GM10248 (cell line): Measurements from ENCODE around the gene BRSK2.

Experiments used
- CTCF ChIA-PET: fragments of 300-600 bp; sonication (Branson Sonifier 250); formaldehyde crosslinking; extraction: SDS; loops from one replicate; lab custom pipeline; 2021; ENCODE audit warnings: antibody characterized with exemption; lab: Yijun Ruan, JAX
- POLR2A ChIA-PET: fragments of 350-650 bp; sonication (Branson Sonifier 250); formaldehyde crosslinking; extraction: SDS; loops from one replicate; lab custom pipeline; 2020; ENCODE audit warnings: antibody characterized with exemption; lab: Yijun Ruan, JAX
- DNase-seq: peaks from one replicate; pipeline ENCODE4 v3.0.0; 2012; ENCODE audit errors: extremely low spot score
- CTCF ChIP-seq: IDR thresholded peaks from 2 replicates; pipeline ENCODE4 v1.5.1; 2012; ENCODE audit warnings: mild to moderate bottlenecking, low read depth; ENCODE audit errors: extremely low read depth, missing control alignments, control extremely low read depth

The BRSK2 gene

GRCh38 chr11:1480555-1481482, 91.1 kb downstream of the BRSK2 start:
- no peak for TF ChIP-seq CTCF
- CTCF ChIA-PET: interaction anchor here (1.1 to 1.6 kb wide), 4 partner anchors 9 to 39 kb away, joined by 3 to 4 read pairs (median 3); no protein-coding TSS in a partner anchor
- DNase-seq: no peak
- POLR2A ChIA-PET: no interaction called here

GRCh38 chr11:1481483-1481825, 91.7 kb downstream of the BRSK2 start:
- DNase-seq: no peak
- POLR2A ChIA-PET: no interaction called here
- CTCF ChIA-PET: interaction anchor here (1.0 to 1.2 kb wide), 2 partner anchors 17 to 171 kb away, joined by 3 read pairs; no protein-coding TSS in a partner anchor
- no peak for TF ChIP-seq CTCF

GRCh38 chr11:1481861-1482441, 92.2 kb downstream of the BRSK2 start:
- no peak for DNase-seq
- CTCF ChIA-PET: interaction anchor here (1.0 to 1.2 kb wide), 2 partner anchors 16 to 171 kb away, joined by 3 read pairs; no protein-coding TSS in a partner anchor
- POLR2A ChIA-PET: no interaction called here
- no peak for TF ChIP-seq CTCF

GRCh38 chr11:1482581-1483444, 93.1 kb downstream of the BRSK2 start:
- TF ChIP-seq CTCF: no peak
- ChIA-PET POLR2A (no interaction called here), CTCF (interaction anchor here (1.0 kb wide), 1 partner anchor 170 kb away, joined by 3 read pairs; no protein-coding TSS in a partner anchor)
- no peak for DNase-seq

GRCh38 chr11:1483445-1483961, 93.8 kb downstream of the BRSK2 start:
- TF ChIP-seq CTCF: no peak
- ChIA-PET POLR2A (no interaction called here), CTCF (no interaction called here)
- no peak for DNase-seq
